Measurements from ENCODE around the gene SUN1.

SUN1 gene

GRCh38 chr7:877312-878232 is 45.3 kb downstream of the SUN1 start:
- DNase-seq (ENCODE audit: low read depth), result no peak

- no peak for DNase-seq (ENCODE audit: low read depth)
These were observed 46.8 kb downstream of the SUN1 start for GRCh38 chr7:879093-879492.

GRCh38 chr7:879706-880105 is 47.4 kb downstream of the SUN1 start:
- no peak for DNase-seq (ENCODE audit: low read depth)

GRCh38 chr7:880450-880849 is 48.2 kb downstream of the SUN1 start:
- DNase-seq (ENCODE audit: low read depth), result no peak

GRCh38 chr7:881441-882234 is 49.4 kb downstream of the SUN1 start:
- no peak for DNase-seq (ENCODE audit: low read depth)

- DNase-seq (ENCODE audit: low read depth), result no peak
These were observed 50.2 kb downstream of the SUN1 start for GRCh38 chr7:882336-883035.

GRCh38 chr7:883055-884021 is 51.1 kb downstream of the SUN1 start:
- no peak for DNase-seq (ENCODE audit: low read depth)

GRCh38 chr7:884191-885003 is 52.1 kb downstream of the SUN1 start:
- no peak for DNase-seq (ENCODE audit: low read depth)

- DNase-seq (ENCODE audit: low read depth), result no peak
These were observed 53.1 kb downstream of the SUN1 start for GRCh38 chr7:885261-885892.

GRCh38 chr7:885893-886625 is 53.8 kb downstream of the SUN1 start:
- DNase-seq (ENCODE audit: low read depth), result no peak

- no peak for DNase-seq (ENCODE audit: low read depth)
These were observed 54.6 kb downstream of the SUN1 start for GRCh38 chr7:886626-887487.

GRCh38 chr7:887488-887820 is 55.2 kb downstream of the SUN1 start:
- no peak for DNase-seq (ENCODE audit: low read depth)

GRCh38 chr7:888081-889024 is 56.1 kb downstream of the SUN1 start:
- DNase-seq (ENCODE audit: low read depth), result no peak

GRCh38 chr7:889025-889390 is 56.7 kb downstream of the SUN1 start:
- DNase-seq (ENCODE audit: low read depth), result no peak

GRCh38 chr7:889391-889790 is 57.1 kb downstream of the SUN1 start:
- DNase-seq (ENCODE audit: low read depth), result no peak

- DNase-seq (ENCODE audit: low read depth), result no peak
These were observed 58.6 kb downstream of the SUN1 start for GRCh38 chr7:890868-891267.

- DNase-seq (ENCODE audit: low read depth), result no peak
These were observed 59.0 kb downstream of the SUN1 start for GRCh38 chr7:891291-891690.

Measured in activated T-cell treated with anti-CD3 and anti-CD28 coated beads for 24 hours (primary cell).